Karpas-422 (cell line): ENCODE measurements around the gene RBBP5. TPM values are rescaled to one million over a fixed set of nuclear protein-coding genes. Genes with fewer than 3 reads are reported as not detected.

ENCODE experiments used
- DNase-seq: peaks from one replicate; pipeline ENCODE4 v3.0.0-alpha.2; 2015
- H2AFZ ChIP-seq: fragments of 200-600 bp; sonication (generic); 2 replicates; pipeline ENCODE4 v1.6.1; 2014; ENCODE audit warnings: antibody characterized with exemption, low read length, mixed read lengths
- H3K27ac ChIP-seq: fragments of 200-600 bp; sonication (generic); 2 replicates; pipeline ENCODE4 v1.5.1; 2014; ENCODE audit warnings: mild to moderate bottlenecking, low read length, moderate library complexity
- H3K27me3 ChIP-seq: fragments of 200-600 bp; sonication (generic); 2 replicates; pipeline ENCODE4 v1.6.1; 2014; ENCODE audit warnings: low read length, mixed read lengths
- H3K36me3 ChIP-seq: fragments of 200-600 bp; sonication (generic); 2 replicates; pipeline ENCODE4 v1.6.1; 2014; ENCODE audit warnings: low read length, mixed read lengths; ENCODE audit not compliant: insufficient read depth
- H3K4me1 ChIP-seq: fragments of 200-600 bp; sonication (generic); 2 replicates; pipeline ENCODE4 v1.6.1; 2014; ENCODE audit warnings: mild to moderate bottlenecking, low read length, mixed read lengths
- H3K4me2 ChIP-seq: fragments of 200-600 bp; sonication (generic); 2 replicates; pipeline ENCODE4 v1.6.1; 2014; ENCODE audit warnings: low read length, low read depth, mild to moderate bottlenecking; ENCODE audit not compliant: poor library complexity, severe bottlenecking
- H3K4me3 ChIP-seq: fragments of 200-600 bp; sonication (generic); 2 replicates; pipeline ENCODE4 v1.5.1; 2014; ENCODE audit warnings: mild to moderate bottlenecking, antibody characterized with exemption, low read length, mixed read lengths
- H3K79me2 ChIP-seq: fragments of 200-600 bp; sonication (generic); 2 replicates; pipeline ENCODE4 v1.6.1; 2014; ENCODE audit warnings: mild to moderate bottlenecking, low read length, mixed read lengths
- H3K9ac ChIP-seq: fragments of 200-600 bp; sonication (generic); 2 replicates; pipeline ENCODE4 v1.6.0; 2014; ENCODE audit warnings: low read length
- H3K9me2 ChIP-seq: fragments of 200-600 bp; sonication (generic), shearing (Covaris generic); replicated peaks from 2 replicates; pipeline ENCODE4 v1.6.0; 2014; ENCODE audit warnings: mild to moderate bottlenecking, low read length, moderate library complexity; ENCODE audit not compliant: insufficient read depth
- H3K9me3 ChIP-seq: fragments of 300-700, 200-600 bp; sonication (generic); 2 replicates; pipeline ENCODE4 v1.6.1; 2014; ENCODE audit warnings: low read length, mixed read lengths
- H4K20me1 ChIP-seq: fragments of 200-600 bp; sonication (generic); 2 replicates; pipeline ENCODE4 v1.6.1; 2014; ENCODE audit warnings: mild to moderate bottlenecking, antibody characterized with exemption, low read length, low read depth; ENCODE audit not compliant: insufficient read depth
- total RNA-seq: library from RNA; depleted of rRNA; stranded (reverse); fragments of >200 nt; shearing (Covaris generic); gene quantifications from 2 replicates; pipeline ENCODE4 v1.2.3, GENCODE V29; 2014; ENCODE audit warnings: low replicate concordance; rRNA removed

RBBP5 gene
- total RNA-seq, 1 experiment from 2014 or later, result 15.8 TPM

GRCh38 chr1:205041001-205041715, 80.6 kb downstream of the RBBP5 start:
- no peaks in the 10 kb centered on the region for H3K4me1 ChIP-seq
- no peaks in the 10 kb centered on the region; the same call in 1 of the 2 replicates for H4K20me1 ChIP-seq
- no peak overlapping the region for H3K27ac ChIP-seq
- no peak overlapping the region for H2AFZ ChIP-seq
- H3K4me2 ChIP-seq, result no peak overlapping the region
- no peaks in the 10 kb centered on the region for H3K9me2 ChIP-seq
- H3K36me3 ChIP-seq, result no peaks in the 10 kb centered on the region
- H3K79me2 ChIP-seq, result no peaks in the 10 kb centered on the region
- no peak overlapping the region for H3K4me3 ChIP-seq
- H3K9ac ChIP-seq, result no peak overlapping the region
- H3K9me3 ChIP-seq, result no peaks in the 10 kb centered on the region
- DNase-seq, result no peak
- no peaks in the 10 kb centered on the region for H3K27me3 ChIP-seq

GRCh38 chr1:205038132-205038786, 83.5 kb downstream of the RBBP5 start:
- Histone ChIP-seq H3K27me3 (no peaks in the 10 kb centered on the region), H3K9ac (no peak overlapping the region), H3K79me2 (no peaks in the 10 kb centered on the region), H3K27ac (no peak overlapping the region), H3K4me1 (no peaks in the 10 kb centered on the region), H3K9me3 (no peaks in the 10 kb centered on the region), H2AFZ (no peak overlapping the region), H3K4me2 (no peak overlapping the region), H4K20me1 (no peaks in the 10 kb centered on the region; the same call in 1 of the 2 replicates), H3K9me2 (no peaks in the 10 kb centered on the region), H3K4me3 (no peak overlapping the region), H3K36me3 (no peaks in the 10 kb centered on the region)
- DNase-seq, result no peak

GRCh38 chr1:205037539-205037938, 84.2 kb downstream of the RBBP5 start:
- H3K27ac ChIP-seq, result no peak overlapping the region
- no peaks in the 10 kb centered on the region for H3K4me1 ChIP-seq
- no peaks in the 10 kb centered on the region for H3K9me2 ChIP-seq
- H3K4me2 ChIP-seq, result no peak overlapping the region
- H4K20me1 ChIP-seq, result no peaks in the 10 kb centered on the region; the same call in 1 of the 2 replicates
- no peak for DNase-seq
- H3K9me3 ChIP-seq, result no peaks in the 10 kb centered on the region
- no peaks in the 10 kb centered on the region for H3K79me2 ChIP-seq
- no peak overlapping the region for H3K9ac ChIP-seq
- no peaks in the 10 kb centered on the region for H3K27me3 ChIP-seq
- no peaks in the 10 kb centered on the region for H3K36me3 ChIP-seq
- no peak overlapping the region for H3K4me3 ChIP-seq
- no peak overlapping the region for H2AFZ ChIP-seq

Other genes starting within 250 kb of the RBBP5 start
- gene CNTN2, start 78.8 kb downstream of the RBBP5 start, total RNA-seq, result not detected in 2 replicates
- gene TMEM81, start 37.5 kb downstream of the RBBP5 start, total RNA-seq, result 1.7 and 2.2 TPM in 2 replicates
- 1.5 and 1.6 TPM in 2 replicates for gene DSTYK, start 89.7 kb upstream of the RBBP5 start, total RNA-seq
- 0.89 and 1.3 TPM in 2 replicates for gene TMCC2, start 106.0 kb upstream of the RBBP5 start, total RNA-seq
- gene NUAK2, start 199.8 kb upstream of the RBBP5 start, total RNA-seq, result 1.4 TPM in 2 replicates
- gene KLHDC8A, start 234.9 kb upstream of the RBBP5 start, total RNA-seq, result not detected in 2 replicates